DMS153 treated with DMSO at 0.1 percent for 48 hours (cell line): Measurements from ENCODE around the gene TMEM204.
A peak's percentile ranks its signal among the peaks of the same experiment; 100 is the strongest.

Experiments used
- DNase-seq: peaks from one replicate; lab custom pipeline; 2025; ENCODE audit not compliant: unreplicated experiment; lab: John Stamatoyannopoulos, UW

The TMEM204 gene

GRCh38 chr16:1520461-1520860, 13.0 kb upstream of the TMEM204 start:
- DNase-seq = no peak

DNA sequence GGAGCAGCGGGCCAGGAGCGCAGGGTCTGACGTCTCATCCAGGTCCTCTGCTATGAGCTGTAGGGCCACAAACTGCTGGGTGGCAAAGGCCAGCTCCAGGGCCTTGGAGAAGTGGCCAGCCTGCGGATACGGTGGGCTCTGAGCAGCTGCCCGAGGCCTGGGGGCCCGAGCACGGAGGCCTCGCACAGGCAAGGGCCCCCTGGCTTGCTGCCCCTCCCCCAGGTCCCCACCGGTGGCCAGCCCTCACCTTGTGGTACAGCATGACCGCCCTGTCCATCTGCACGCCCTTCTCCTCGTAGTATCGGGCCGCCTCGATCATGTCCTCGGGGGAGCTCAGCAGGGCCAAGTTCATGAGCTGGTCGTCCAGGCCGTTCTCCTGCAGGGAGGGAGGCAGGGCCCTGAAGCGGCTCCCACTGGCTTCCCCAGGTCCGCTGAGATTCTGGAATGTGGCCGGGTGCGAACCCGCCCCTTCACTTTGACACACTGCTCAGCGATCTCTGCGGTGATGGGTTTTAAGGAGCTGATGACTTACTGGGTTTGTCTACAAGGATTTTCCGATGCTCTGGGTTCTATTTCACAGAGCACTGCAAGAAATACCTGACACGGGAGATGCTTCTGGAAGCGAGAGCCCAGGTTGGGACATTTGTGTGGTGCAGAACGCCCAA, 9.8 kb upstream of the TMEM204 start:
- DNase-seq = no peak

DNA sequence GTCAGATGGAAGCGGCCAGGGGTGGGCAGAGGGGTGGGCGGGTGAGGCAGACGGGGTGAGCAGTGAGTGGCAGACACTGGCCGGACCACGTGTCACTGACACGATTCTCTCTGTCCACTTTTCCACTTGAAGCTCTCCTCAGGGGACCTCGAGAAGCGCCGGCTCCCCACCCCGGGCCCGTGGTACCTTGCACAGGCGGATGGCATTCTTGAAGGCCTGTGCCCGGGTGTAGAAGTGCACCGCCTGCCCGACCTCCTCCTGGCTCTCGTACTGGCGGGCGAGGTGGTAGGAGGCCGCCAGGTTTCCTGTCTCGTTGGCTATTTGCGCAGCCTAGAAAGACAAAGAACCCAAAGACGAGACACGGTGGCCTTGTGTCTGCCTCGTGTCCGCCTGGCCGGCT, 9.1 kb upstream of the TMEM204 start:
- no peak for DNase-seq

GRCh38 chr16:1525871-1526607, 7.4 kb upstream of the TMEM204 start:
- no peak for DNase-seq

DNA sequence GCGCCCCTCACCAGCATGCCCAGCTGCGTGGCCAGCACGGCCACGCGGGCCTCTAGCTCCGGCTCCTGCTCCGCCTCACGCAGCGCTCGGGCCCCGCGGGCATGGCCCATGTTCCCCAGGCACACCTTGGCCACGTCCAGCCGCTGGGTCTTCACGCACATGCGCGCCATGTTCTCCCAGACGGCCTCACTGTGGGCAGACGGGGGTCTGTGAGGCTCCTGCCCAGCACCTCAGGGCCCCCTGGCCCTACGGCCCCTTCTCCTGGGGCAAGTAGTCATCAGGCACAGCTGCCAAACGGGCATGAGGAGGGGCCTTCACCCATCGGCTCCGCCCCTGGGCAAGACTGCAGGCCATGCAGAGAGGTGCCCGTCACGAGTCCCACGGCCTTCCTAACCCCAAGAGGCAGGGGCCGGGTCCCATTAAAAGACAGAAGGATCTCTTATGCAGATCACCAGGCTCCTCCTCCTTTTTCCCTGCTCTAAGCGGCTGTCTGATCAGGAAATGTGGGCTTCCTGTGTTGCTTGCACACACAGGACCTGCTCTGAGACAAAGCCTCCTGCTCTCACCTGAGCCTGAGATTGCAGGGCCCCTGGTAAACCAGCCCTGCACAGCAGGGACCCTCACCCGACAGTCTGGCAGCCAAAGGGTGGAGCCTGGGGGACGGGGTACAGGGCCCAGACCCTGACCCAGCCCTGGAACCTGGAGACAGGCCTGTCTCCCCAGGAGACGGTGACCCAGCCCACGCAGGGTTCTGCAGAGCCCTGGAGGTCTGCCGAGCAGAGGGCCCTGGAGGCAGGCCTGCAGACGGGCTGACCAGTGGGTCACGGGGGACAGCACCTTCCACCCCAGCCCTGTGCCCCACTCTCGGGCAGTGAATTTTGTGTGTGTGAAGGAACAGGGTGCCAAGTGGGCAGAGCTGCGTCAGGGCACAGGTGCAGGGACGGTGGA, 6.6 kb upstream of the TMEM204 start:
- peak; percentile 44 for DNase-seq

DNA sequence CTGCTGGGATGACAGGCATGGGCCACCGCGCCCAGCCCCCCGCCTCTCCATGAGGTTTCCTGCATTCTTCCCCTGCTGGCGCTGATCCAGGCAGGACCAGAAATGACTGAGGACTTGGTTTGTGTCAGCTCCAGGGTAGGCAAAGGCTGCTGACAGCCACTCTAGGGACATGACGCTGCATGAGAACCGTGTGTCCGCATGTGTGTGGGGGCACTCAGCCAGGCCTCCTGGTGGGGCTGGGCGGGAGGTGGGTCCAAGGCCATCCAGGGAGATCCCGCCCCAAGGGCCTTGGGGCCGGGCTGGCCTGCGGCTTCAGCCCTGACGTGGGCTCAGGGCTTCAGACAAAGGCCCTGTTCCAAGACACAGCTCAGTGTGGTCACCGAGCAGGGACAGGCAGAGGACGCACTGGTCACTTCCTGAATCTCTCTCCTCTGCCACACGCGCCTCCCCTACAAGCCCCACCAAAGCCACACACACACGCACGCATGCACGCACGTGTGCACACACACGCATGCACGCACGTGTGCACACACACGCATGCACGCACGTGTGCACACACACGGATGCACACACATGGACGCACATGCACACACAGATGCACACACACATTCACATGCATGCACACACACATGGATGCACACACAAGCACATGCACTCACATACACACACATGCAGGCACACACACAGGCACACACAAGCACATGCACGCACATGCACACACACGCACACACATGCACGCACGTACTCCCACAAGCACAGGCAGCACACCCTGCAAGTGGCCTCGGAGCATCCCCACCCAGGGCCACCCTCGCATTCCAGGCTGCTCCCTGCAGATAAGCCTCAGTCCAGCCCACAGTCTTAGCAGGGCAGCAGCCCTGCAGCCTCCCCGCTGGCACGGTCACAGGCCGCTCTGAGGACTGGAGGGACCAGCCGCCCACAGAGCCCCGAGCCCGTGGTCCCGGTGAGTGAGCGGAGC, 5.3 kb upstream of the TMEM204 start:
- DNase-seq = no peak

DNA sequence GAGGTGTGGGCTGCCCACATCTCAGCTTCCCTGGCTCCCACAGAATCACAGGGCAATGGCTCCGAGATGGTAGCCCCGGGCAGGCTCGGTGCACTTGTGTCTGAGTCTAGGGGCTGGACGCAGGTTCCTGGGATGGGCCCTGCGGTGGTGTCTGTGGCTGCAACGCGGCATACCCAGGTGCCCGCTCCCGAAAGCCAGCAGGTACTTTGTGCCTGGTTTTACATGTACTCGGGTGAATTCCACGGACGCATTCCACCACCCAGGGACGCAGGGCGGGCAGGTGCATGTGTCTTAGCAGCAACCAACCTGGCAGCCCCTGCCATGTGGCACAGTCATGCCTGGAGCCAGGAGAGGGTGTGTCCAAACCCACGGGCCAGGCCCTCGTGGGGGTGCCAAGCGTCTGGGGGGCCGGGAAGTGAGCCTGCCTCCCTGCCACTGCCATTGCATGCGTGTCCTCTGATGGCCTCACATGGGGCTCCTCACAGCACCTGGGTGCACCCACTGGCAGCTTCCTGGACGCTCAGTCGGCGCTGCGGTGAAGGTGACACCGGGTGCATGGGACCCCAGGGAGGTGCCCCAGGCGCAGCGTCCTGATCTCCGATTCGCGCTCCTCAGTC, 4.4 kb upstream of the TMEM204 start:
- no peak for DNase-seq

DNA sequence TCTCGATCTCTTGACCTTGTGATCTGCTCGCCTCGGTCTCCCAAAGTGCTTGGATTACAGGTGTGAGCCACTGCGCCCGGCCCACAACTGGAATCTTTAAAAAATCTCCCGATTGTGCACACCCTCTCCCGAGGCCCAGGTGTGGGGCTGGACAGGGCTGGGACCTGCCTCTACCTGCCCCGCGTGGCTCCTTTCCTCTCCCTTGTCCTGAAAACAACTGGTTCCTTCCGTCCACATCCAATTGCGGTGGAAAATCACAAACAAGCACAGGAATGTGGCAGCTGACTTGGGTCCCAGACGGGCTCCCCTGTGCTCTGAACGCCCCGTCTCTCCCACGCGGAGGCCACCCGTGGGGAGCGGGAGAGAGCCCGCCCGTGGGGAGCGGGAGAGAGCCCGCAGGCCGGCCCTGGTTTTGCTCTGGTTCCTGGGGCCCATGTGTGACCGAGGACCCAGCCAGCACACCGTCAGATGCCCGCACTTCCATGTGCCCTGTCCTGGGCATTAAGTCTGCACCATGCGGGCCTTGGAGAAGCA, 3.0 kb upstream of the TMEM204 start:
- DNase-seq = no peak

GRCh38 chr16:1530883-1531637, 2.4 kb upstream of the TMEM204 start:
- no peak for DNase-seq

- no peak for DNase-seq
Measured at GRCh38 chr16:1531638-1531910, 1.9 kb upstream of the TMEM204 start.

GRCh38 chr16:1532081-1532760, 1.2 kb upstream of the TMEM204 start:
- DNase-seq = no peak

- DNase-seq = no peak
Measured at GRCh38 chr16:1532771-1533170, 695 bp upstream of the TMEM204 start.

DNA sequence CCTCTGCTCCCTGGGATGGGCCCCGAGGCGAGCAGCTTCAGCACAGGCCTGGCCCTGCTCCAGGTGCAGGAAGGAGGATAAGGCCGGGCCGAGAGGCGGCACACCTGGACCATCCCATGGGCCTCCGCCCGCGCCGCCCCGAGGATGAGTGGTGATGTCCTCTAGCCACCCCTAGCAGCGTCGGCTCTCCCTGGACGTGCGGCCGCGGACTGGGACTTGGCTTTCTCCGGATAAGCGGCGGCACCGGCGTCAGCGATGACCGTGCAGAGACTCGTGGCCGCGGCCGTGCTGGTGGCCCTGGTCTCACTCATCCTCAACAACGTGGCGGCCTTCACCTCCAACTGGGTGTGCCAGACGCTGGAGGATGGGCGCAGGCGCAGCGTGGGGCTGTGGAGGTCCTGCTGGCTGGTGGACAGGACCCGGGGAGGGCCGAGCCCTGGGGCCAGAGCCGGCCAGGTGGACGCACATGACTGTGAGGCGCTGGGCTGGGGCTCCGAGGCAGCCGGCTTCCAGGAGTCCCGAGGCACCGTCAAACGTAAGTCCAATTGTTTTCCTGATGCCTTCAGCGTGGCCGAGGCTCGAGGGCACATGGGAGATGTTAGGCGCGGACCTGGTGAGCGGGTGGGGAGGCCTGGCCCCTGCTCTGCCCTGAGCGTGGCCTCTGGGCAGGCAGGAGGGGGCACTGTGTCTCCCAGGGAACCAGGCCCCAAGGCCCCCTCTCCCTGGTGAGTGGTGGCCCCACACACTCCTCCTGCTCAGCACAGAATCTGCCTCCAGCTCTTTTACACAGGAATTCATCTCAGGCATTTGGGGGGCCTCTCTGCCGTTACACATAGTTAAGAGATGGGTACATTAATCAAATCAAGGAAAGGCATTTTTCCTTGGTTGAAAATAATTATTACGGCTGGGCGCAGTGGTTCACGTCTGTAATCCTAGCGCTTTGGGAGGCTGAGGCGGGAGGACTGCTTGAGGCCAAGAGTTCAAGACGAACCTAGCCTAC, 855 bp downstream of the TMEM204 start:
- DNase-seq = no peak

DNA sequence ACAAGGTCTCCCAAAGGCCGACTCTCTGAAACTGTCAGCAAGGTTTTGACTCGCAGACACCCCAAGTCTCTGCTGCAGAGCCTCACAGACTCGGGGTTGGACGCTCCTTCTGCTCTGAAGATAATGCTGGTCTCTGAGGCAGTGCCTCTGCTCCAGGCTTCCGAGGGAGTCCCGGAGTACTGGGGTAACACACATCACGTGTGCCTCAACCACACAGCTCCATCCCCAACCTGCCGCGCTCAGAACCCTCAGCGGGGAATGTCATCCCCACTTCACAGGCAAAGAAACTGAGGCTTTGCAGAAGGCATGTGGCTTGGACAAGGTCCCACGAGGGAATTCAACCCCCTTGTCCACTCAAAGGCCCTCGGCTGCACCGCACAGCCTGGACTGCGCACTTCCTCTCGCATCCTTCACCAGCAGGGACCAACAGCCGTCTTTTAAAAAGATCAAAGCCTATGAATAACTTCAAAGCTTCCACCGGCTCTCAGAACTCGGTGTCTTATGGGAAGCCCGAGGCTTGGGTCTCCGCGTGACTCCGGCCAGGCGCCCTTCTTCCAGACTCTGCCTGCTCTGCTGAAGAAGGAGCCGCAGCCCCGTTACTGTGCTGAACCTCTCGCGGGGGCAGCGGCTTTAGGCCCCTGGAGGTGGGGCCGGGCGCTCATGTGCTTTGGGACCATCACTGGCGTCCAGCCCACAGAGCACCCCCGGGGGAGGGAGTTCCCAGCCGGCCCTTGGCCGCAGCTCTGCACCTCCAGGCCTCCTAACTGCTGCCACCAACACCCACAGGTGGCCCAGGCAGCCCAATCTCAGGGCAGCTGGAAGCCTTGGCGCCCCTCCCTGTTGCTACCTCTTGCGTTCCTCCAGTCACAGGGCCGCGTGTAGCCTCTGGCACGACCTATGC, 2.2 kb downstream of the TMEM204 start:
- DNase-seq = no peak

GRCh38 chr16:1536601-1537000, 3.1 kb downstream of the TMEM204 start:
- no peak for DNase-seq

DNA sequence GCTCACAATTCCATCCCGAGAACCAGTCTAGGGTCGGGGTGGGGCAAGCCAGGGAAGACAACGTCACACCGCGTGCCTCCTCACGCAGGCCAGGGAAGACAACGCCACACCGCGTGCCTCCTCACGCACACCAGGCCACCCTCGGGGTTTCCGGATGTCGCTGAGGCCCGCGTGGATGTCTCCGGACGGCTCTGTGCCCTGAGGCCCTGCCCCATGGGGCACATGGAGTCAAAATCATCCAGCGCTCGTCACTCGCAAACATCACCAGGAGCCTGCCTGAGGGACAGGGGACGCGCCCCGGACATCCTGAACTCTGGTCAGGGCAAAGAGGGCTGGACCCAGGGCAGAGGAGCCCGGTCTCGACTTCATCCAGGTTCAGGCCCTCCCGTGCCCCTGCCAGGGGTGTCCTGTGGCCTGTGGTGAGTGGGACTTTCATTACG, 3.7 kb downstream of the TMEM204 start:
- DNase-seq = no peak
